ENCODE data around the gene LRRTM2. TPM values are rescaled to one million over a fixed set of nuclear protein-coding genes. Genes with fewer than 3 reads are reported as not detected.
"Not testable (repeated sequence)": the region's sequence is repeated elsewhere in the genome, so short reads cannot be mapped to it uniquely, and the experiment has no call there.

LRRTM2 gene, protein sequence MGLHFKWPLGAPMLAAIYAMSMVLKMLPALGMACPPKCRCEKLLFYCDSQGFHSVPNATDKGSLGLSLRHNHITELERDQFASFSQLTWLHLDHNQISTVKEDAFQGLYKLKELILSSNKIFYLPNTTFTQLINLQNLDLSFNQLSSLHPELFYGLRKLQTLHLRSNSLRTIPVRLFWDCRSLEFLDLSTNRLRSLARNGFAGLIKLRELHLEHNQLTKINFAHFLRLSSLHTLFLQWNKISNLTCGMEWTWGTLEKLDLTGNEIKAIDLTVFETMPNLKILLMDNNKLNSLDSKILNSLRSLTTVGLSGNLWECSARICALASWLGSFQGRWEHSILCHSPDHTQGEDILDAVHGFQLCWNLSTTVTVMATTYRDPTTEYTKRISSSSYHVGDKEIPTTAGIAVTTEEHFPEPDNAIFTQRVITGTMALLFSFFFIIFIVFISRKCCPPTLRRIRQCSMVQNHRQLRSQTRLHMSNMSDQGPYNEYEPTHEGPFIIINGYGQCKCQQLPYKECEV
- total RNA-seq: under 1 TPM; 0.05 to 0.33 (median 0.20) TPM

DNA sequence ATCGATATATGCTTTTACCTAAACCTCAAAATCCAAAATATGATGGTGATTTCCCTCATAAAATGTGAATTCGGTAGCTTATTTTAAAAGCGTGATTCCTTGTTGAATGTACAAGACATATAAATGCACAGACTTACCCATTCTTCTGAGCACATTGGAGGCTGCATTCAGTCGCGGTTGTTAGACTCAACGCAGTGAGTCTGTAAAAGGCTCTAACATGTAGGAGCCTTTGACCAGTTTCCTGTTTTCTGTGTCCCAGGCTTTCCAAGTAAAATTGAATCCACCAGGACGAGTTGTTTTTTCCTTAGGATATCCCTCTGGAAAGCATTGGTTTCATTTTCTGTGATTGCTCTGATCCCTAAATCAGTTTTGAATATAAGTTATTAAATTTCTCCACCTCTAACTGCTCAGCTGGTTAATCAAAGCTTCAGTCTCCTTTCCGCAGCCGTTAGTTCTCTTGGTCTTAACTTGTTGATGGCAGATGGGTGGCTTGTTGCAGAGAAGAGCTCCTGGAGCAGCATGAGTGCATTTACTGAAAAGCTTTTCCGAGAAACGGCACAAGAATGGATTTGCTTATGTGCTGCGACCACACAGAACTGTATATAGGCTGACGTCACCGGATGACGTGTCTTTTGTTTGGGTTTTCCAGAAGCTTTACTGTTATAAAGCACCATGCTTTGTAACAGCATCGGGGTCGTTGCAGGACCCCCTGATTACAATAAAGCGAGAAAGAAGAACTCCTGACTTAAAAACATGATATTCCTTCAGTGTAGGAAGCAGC lies at the start of gene LRRTM2:
Gene LRRTM2, minus strand, starts transcription at position 565 of the 781 bp plus-strand sequence. Its CDS starts 424 bp downstream, at position 141.
- Mint-ChIP-seq H3K36me3 (ENCODE audit: insufficient read depth) (no peaks in the 10 kb centered on the region), H3K9me3 (no peaks in the 10 kb centered on the region), H3K4me3 (no peak within 1 kb of the TSS), H3K27me3 (ENCODE audit: low read depth) (peaks cover 12% of the 10 kb centered on the region), H3K4me1 (ENCODE audit: low read depth) (peaks cover 12% of the 10 kb centered on the region)
- ATAC-seq (no peak), DNase-seq (no peak)

DNA sequence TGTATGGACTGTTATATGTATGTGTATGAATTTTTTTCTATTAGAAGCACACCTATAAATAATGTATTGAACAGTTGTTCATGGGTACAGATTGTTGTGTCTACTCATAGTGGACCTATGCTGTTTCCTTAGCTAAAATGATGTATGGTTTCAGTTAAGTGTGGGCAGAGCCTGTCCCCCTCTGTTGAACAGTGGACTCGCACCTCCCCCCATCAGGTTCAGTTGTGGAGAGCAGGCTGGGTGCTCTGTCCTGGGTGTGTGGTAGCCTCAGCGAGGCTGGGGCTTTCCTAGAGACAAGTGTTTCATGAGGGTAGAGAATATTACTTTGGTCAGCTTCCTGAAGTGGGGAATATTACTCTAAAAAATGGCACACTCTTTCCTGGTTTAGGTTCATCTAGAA lies 47.4 kb upstream of the LRRTM2 start:
- Mint-ChIP-seq H3K4me1 (ENCODE audit: low read depth) (no peaks in the 10 kb centered on the region), H3K9me3 (no peaks in the 10 kb centered on the region), H3K4me3 (no peak overlapping the region), H3K36me3 (ENCODE audit: insufficient read depth) (peaks cover 3% of the 10 kb centered on the region), H3K27me3 (ENCODE audit: low read depth) (no peaks in the 10 kb centered on the region)
- no peak for ATAC-seq
- no peak for DNase-seq

DNA sequence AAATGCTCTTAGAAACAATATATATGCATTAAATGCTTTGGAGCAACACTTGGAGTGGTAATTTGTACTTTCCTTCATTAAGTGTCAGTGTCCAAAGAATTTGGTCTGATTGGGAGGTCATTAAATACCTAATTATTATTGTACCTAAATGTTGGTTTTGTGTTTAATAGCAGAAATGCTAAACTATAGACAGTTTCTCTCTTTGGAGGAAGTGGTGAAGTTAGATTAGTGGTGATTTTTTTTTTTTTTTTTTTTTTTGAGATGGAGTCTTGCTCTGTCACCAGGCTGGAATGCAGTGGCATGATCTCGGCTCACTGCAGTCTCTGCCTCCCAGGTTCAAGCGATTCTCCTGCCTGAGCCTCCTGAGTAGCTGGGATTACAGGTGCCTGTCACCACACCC lies 46.2 kb upstream of the LRRTM2 start:
- H3K4me3 Mint-ChIP-seq; H3K36me3 Mint-ChIP-seq (ENCODE audit: insufficient read depth); H3K9me3 Mint-ChIP-seq; DNase-seq; ATAC-seq; H3K4me1 Mint-ChIP-seq (ENCODE audit: low read depth); H3K27me3 Mint-ChIP-seq (ENCODE audit: low read depth): not testable (repeated sequence)

DNA sequence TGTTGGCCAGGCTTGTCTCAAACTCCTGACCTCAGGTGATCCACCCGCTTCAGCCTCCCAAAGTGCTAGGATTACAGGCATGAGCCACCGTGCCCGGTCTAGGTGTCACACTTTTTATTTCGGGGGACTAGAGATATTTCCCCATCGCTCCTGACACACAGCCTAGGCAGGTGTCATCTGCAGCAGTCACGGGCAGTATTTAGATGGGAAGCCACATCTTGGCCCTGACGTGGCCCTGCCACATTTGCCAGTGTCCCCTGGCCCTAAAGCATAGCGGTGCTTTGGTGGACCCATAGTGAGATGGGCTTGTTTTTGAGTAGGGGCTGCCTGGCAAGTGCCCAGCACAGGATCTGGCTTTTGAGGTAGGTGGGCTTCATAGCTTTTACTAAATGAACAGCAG lies 45.0 kb upstream of the LRRTM2 start:
- peaks cover 3% of the 10 kb centered on the region for H3K36me3 Mint-ChIP-seq (ENCODE audit: insufficient read depth)
- DNase-seq (no peak), ATAC-seq (no peak)
- no peak overlapping the region for H3K4me3 Mint-ChIP-seq
- H3K9me3 Mint-ChIP-seq: no peaks in the 10 kb centered on the region
- no peaks in the 10 kb centered on the region for H3K4me1 Mint-ChIP-seq (ENCODE audit: low read depth)
- no peaks in the 10 kb centered on the region for H3K27me3 Mint-ChIP-seq (ENCODE audit: low read depth)

DNA sequence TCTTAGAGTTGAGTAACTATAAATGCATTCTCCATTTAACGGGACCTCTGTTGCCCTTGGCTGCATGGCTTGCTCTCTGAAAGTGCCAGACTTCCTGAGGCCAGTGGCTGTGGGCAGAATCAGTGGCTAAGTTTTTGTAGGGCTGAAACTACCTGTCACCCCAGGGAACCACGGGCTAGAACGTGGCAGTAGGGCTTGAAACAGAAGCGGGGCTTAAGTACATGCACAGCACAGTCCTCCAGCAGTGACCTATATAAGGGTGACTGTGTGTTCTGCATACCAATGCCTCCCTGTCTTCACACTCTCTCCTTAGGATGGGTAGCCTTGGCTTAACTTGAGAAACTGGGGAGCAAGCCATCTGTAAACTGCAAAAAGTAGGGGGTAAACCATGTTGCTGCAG lies 43.6 kb upstream of the LRRTM2 start:
- no peak overlapping the region for H3K4me3 Mint-ChIP-seq
- no peaks in the 10 kb centered on the region for H3K9me3 Mint-ChIP-seq
- ATAC-seq: no peak
- H3K27me3 Mint-ChIP-seq (ENCODE audit: low read depth): no peaks in the 10 kb centered on the region
- H3K4me1 Mint-ChIP-seq (ENCODE audit: low read depth): no peaks in the 10 kb centered on the region
- DNase-seq: no peak
- peaks cover 3% of the 10 kb centered on the region for H3K36me3 Mint-ChIP-seq (ENCODE audit: insufficient read depth)

DNA sequence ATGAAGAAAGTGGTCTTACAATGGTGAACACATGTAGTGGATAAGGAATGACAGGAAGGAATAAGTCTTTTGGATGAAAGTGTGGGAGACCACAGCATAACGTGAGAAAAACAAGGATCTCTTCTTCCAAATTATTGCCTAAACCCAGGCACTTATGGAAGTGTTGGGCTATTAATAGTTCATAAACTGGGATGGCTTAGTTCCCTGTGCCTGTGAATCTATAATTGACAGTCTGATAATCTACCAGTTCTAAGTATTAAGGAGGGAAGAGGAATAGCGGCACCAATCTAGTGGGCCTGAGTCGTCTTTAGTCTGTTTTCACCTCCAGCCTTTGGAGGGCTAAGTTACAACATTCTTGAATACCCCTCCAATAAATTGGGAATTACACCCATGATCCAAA lies 39.2 kb upstream of the LRRTM2 start:
- Mint-ChIP-seq H3K9me3 (no peaks in the 10 kb centered on the region), H3K4me1 (ENCODE audit: low read depth) (no peaks in the 10 kb centered on the region), H3K36me3 (ENCODE audit: insufficient read depth) (peaks cover 7% of the 10 kb centered on the region), H3K27me3 (ENCODE audit: low read depth) (no peaks in the 10 kb centered on the region), H3K4me3 (no peak overlapping the region)
- DNase-seq: no peak
- ATAC-seq: no peak

DNA sequence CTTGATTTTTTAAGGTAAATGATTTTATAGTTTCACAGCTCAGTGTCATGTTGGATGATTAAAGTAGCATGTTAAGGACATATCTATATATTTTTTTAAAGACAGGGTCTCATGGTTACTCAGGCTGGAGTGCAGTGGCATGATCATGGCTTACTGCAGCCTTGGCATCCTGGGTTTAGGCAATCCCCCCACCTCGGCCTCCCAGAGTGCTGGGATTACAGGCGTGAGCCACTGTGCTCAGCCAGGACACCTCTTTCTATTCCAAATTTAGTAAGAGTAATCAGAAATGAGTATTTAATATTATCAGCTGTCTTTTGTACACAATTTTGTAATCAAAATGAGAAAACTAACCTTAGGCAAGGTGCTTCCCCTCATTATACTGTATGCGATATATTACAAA lies 38.6 kb upstream of the LRRTM2 start:
- Mint-ChIP-seq H3K36me3 (ENCODE audit: insufficient read depth) (peaks cover 7% of the 10 kb centered on the region), H3K27me3 (ENCODE audit: low read depth) (no peaks in the 10 kb centered on the region), H3K9me3 (no peaks in the 10 kb centered on the region), H3K4me1 (ENCODE audit: low read depth) (no peaks in the 10 kb centered on the region), H3K4me3 (no peak overlapping the region)
- DNase-seq: no peak
- no peak for ATAC-seq

DNA sequence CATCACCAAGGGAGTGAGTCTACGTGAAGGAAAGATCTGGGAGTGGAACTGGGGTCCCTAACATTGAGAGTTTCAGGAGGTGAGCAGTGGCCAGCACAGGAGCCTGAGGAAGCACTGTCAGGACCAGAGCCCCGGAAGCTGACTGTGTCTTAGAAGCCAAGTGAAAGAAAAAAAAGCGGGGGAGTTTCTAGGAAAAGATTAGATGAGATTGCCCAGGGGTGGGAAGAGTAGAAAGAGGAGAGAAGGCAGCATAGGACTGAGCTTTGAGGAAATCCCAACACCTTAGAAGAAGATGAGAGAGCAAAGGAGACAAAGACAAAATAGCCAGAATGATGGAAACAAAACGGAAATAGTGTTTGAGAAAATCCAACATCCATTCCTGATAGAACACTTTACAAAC lies 37.0 kb upstream of the LRRTM2 start:
- Mint-ChIP-seq H3K4me3 (no peak overlapping the region), H3K27me3 (ENCODE audit: low read depth) (no peaks in the 10 kb centered on the region), H3K36me3 (ENCODE audit: insufficient read depth) (peaks cover 7% of the 10 kb centered on the region), H3K9me3 (no peaks in the 10 kb centered on the region), H3K4me1 (ENCODE audit: low read depth) (no peaks in the 10 kb centered on the region)
- no peak for DNase-seq
- no peak for ATAC-seq

DNA sequence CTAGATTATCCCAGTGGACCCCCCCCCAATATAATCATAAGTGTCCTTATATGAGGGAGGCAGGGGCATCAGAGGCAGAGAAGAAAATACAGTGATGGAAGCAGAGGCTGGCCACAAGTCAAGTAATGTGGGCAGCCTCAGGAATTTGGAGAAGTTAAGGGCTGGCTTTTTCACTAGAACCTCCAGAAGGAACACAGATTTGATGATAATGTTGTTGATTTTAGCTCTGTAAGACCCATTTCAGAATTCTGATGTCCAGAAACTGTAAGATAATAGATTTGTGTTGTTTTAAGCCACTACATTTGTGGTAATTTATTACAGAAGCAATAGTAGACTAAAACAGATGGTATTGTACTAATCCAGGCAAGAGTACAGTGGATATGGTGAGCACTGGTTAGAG lies 36.3 kb upstream of the LRRTM2 start:
- Mint-ChIP-seq H3K9me3 (no peaks in the 10 kb centered on the region), H3K27me3 (ENCODE audit: low read depth) (no peaks in the 10 kb centered on the region), H3K4me3 (no peak overlapping the region), H3K4me1 (ENCODE audit: low read depth) (no peaks in the 10 kb centered on the region), H3K36me3 (ENCODE audit: insufficient read depth) (peaks cover 7% of the 10 kb centered on the region)
- ATAC-seq: no peak
- DNase-seq: no peak

DNA sequence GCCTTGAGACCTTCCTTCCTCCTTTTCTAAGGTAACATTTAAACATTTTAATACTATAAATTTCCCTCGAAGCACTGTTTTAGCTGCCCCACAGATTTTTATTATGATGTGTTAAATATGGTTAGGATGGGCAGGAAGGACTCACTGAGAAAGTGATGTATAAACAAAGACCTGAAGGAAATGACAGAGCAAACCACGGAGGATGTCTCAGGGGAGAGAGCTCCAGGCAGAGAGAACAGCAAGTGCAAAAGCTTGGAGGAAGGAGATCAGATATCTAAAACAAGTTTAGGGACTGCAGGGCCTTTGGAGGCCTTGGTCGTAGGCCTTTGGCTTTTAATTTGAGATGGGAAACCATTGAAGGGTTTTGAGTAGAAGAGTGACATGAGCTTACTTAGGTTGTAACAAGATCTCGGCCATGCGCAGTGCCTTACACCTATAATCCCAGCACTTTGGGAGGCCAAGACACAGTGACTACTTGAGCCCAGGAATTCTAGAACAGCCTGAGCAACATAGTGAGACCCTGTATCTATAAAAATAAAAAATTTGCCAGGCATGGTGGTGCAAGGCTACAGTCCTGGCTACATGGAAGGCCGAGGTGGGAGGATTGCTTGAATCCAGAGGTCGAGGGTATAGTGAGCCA lies 35.5 kb upstream of the LRRTM2 start:
- H3K27me3 Mint-ChIP-seq (ENCODE audit: low read depth): no peaks in the 10 kb centered on the region
- H3K4me3 Mint-ChIP-seq: no peak overlapping the region
- DNase-seq (no peak), ATAC-seq (no peak)
- H3K9me3 Mint-ChIP-seq: no peaks in the 10 kb centered on the region
- peaks cover 7% of the 10 kb centered on the region for H3K36me3 Mint-ChIP-seq (ENCODE audit: insufficient read depth)
- H3K4me1 Mint-ChIP-seq (ENCODE audit: low read depth): no peaks in the 10 kb centered on the region

DNA sequence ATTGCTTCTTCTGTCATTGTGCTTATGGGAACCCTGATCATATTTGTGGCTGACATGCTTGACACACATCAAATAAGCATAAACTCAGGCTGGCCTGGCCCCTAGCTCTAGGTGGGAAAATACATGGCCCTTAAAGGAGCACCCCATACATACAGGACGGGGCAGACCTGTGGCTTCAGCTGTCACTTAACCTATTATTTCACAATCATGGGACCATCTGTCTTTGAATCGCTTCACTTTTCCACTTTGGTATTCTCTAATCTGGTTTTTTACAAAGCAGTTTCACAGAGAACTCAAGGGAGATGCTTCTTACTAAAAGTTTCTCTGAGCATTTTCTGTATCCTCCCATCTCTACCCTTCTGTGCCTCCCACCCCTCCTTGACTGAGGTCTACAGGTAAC lies 34.6 kb upstream of the LRRTM2 start:
- Mint-ChIP-seq H3K9me3 (no peaks in the 10 kb centered on the region), H3K27me3 (ENCODE audit: low read depth) (no peaks in the 10 kb centered on the region), H3K36me3 (ENCODE audit: insufficient read depth) (peaks cover 10% of the 10 kb centered on the region), H3K4me1 (ENCODE audit: low read depth) (no peaks in the 10 kb centered on the region), H3K4me3 (no peak overlapping the region)
- DNase-seq: no peak
- ATAC-seq: no peak

DNA sequence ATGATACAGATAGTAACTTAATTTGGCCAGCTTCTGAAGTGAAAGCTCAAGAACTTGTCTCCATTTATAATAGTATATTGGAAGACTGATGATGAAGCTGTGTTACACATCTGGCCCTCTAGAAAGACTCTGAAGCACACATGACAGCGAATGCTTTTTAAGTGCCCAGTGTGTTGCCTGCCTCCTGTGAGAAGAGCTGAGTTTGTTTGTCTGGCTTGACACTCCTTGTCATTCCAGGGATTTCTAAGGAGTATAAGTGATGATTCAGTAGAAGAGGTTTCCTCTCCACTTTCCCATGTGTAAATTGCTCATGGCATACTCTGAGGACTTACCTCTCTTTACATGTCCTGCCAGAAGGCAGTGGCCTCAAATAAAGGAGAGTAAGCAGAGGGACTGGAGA lies 30.4 kb upstream of the LRRTM2 start:
- H3K9me3 Mint-ChIP-seq: no peaks in the 10 kb centered on the region
- ATAC-seq (no peak), DNase-seq (no peak)
- H3K27me3 Mint-ChIP-seq (ENCODE audit: low read depth): no peaks in the 10 kb centered on the region
- peaks cover 10% of the 10 kb centered on the region for H3K36me3 Mint-ChIP-seq (ENCODE audit: insufficient read depth)
- peaks cover 5% of the 10 kb centered on the region for H3K4me1 Mint-ChIP-seq (ENCODE audit: low read depth)
- no peak overlapping the region for H3K4me3 Mint-ChIP-seq

DNA sequence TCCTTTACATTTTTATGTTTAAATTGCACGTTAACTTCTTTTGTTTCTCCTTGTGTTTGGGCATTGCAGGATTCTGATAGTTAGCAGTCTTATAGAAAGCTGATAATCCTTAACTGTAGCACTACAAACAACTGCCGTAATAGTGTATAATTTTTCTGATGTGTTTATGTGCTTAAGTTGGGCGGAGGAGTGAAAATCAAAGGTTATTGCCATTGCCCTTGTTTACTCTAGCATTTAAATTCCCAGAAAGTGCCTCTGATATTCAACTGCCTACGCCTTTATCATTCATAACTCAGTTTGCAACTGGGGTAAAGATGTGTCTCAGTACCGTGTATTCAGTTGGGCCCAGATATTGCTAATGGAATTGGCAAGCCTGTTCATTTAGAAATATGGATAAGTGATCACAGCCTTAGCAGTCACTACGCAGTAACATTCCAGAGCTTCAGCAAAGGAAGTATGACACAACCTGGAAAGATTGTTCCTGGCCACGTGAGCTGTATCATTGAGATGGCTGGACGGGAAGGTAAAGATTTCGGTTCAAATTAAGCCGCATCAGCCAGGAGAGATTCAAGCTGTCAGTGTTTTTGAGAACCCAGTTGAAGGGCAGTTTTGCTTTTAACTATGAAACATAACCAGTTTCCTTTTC lies 28.1 kb upstream of the LRRTM2 start:
- Mint-ChIP-seq H3K4me3 (no peak overlapping the region), H3K36me3 (ENCODE audit: insufficient read depth) (peaks cover 5% of the 10 kb centered on the region), H3K27me3 (ENCODE audit: low read depth) (no peaks in the 10 kb centered on the region), H3K9me3 (no peaks in the 10 kb centered on the region), H3K4me1 (ENCODE audit: low read depth) (peaks cover 9% of the 10 kb centered on the region)
- ATAC-seq: no peak
- no peak for DNase-seq

DNA sequence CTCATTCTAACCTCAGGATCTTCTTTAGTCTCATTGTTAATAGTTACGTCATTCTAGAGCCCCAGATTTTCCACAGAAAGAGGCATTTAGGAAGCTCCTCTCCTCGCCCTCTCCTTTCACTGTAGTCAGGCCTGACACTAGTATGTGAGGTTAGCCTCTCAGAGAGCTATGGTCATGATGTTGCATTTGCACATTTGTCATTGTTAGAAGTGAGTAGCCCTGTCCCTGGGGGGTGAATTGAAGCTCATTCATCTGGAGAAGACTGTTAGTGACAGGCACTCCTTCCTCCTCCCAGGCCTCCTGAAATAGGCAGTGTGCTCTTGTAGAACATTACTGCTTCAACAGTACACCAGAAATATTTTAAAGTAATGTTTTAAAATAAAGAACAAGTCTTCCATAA lies 26.6 kb upstream of the LRRTM2 start:
- no peaks in the 10 kb centered on the region for H3K9me3 Mint-ChIP-seq
- H3K4me1 Mint-ChIP-seq (ENCODE audit: low read depth): peaks cover 9% of the 10 kb centered on the region
- DNase-seq (no peak), ATAC-seq (no peak)
- H3K27me3 Mint-ChIP-seq (ENCODE audit: low read depth): no peaks in the 10 kb centered on the region
- H3K4me3 Mint-ChIP-seq: no peak overlapping the region
- H3K36me3 Mint-ChIP-seq (ENCODE audit: insufficient read depth): peaks cover 5% of the 10 kb centered on the region

Data from activated T-cell treated with anti-CD3 and anti-CD28 coated beads, Interleukin-2, amount 50 U/mL, for 4 hours (primary cell).